ENCODE results near the gene TNRC6B.

Gene TNRC6B

DNA sequence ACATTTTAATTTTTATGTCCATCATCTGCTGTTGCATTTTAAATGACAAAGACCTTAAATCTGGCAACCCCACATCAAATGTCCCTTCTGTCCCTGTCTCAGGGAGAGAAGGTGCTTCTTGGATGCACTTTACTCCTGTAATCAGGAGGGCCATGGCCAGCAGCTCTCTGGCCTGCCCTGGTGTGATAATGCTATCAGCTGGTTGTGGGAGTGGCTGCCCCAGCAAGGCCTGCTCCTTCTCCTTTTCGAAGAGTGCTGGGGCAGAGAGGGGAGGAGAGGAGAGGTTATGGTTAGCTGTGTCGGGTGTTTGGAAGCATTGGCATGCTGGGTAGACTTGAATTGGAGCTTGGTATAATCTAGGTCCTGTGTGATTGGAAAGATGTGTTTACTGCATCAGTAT is 12.8 kb downstream of the TNRC6B start:
- Histone ChIP-seq H3K27ac (ENCODE audit: low read depth, low read length, poor library complexity, severe bottlenecking) (no peak overlapping the region), H3K36me3 (ENCODE audit: insufficient read depth, low read length) (0 out of 2 replicates have a peak, but pooled peaks cover 5% of the 10 kb centered on the region), H3K9me3 (ENCODE audit: low read length) (no peaks in the 10 kb centered on the region), H3K9ac (ENCODE audit: low read length) (no peak overlapping the region), H3F3A (ENCODE audit: insufficient read depth, low read length) (0 out of 2 replicates have a peak, but pooled peaks cover 3% of the 10 kb centered on the region), H3K9me2 (ENCODE audit: low read depth, low read length) (no peaks in the 10 kb centered on the region), H3K27me3 (ENCODE audit: insufficient read depth, low read length) (no peaks in the 10 kb centered on the region), H3K79me2 (ENCODE audit: insufficient read depth, low read length) (peaks cover 93% of the 10 kb centered on the region), H2AFZ (ENCODE audit: low read length) (no peak overlapping the region), H3K4me1 (ENCODE audit: insufficient read depth, low read length, severe bottlenecking) (peaks cover 62% of the 10 kb centered on the region), H3K4me2 (ENCODE audit: low read length) (no peak overlapping the region), H4K20me1 (ENCODE audit: insufficient read depth, low read length) (no peaks in the 10 kb centered on the region), H3K4me3 (ENCODE audit: low read depth, low read length, poor library complexity, severe bottlenecking) (no peak overlapping the region)
- TF ChIP-seq CTCF (IDR thresholded peaks at IDR 0.05; ENCODE audit: low read length) (no peak), EZH2 (IDR thresholded peaks at IDR 0.05; ENCODE audit: borderline replicate concordance, low read length) (no peak)

DNA sequence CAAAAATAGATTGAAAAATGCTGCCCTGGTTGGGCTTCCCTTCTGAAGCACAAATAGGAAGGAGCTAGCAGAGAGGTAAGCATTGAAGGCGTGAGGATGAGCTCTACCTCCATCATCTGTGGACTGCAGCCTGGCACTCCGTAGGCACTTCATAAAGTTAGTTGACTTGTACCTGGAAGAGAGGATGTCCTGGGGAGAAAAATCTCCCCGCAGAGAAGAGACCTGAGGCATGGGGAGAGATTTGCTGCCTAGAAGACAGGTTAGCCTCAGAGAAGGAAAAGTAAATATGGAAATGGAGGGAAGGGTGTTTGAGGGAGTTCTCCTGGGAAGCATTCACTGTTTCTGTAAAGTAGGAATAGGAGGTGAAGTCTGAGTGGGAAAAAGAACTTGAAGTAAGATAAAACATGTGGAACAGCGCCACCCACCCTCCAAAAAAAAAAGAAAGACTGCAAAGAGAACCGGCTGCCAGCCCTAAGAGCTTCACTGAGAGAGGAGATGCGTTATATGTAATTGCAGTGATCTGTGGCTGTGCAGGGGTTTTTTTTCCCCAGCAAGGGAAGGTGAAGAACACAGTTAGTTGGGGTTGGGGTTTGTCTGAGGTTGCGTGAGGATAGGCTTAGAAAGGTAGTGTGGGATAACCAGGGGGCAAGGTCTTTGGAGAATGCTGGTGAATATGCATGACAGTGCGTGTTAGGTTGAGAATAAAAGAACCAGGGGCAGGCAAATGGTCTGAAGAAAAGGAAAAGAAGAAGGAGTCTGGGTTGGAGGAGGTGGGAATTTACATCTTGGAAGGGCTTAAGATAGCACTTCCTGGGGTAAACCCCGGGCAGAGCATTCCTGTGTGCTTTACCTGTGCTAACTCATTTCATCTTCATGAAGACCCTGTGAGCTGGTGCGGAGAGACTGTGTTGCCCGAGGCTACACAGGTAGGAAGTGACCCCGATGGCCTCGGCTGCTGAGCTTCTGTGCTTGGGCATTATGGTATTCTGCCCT is 16.0 kb downstream of the TNRC6B start:
- H3K36me3 ChIP-seq (ENCODE audit: insufficient read depth, low read length): 0 out of 2 replicates have a peak, but pooled peaks cover 5% of the 10 kb centered on the region
- H3K9me3 ChIP-seq (ENCODE audit: low read length): no peaks in the 10 kb centered on the region
- peaks cover 93% of the 10 kb centered on the region for H3K79me2 ChIP-seq (ENCODE audit: insufficient read depth, low read length)
- no peak overlapping the region for H3K4me3 ChIP-seq (ENCODE audit: low read depth, low read length, poor library complexity, severe bottlenecking)
- H3K9ac ChIP-seq (ENCODE audit: low read length): no peak overlapping the region
- no peaks in the 10 kb centered on the region for H3K27me3 ChIP-seq (ENCODE audit: insufficient read depth, low read length)
- 0 out of 2 replicates have a peak, but pooled peaks cover 3% of the 10 kb centered on the region for H3F3A ChIP-seq (ENCODE audit: insufficient read depth, low read length)
- no peak overlapping the region for H3K4me2 ChIP-seq (ENCODE audit: low read length)
- no peaks in the 10 kb centered on the region for H3K9me2 ChIP-seq (ENCODE audit: low read depth, low read length)
- peaks cover 72% of the 10 kb centered on the region for H3K4me1 ChIP-seq (ENCODE audit: insufficient read depth, low read length, severe bottlenecking)
- H2AFZ ChIP-seq (ENCODE audit: low read length): no peak overlapping the region
- peak overlapping the region; percentile 43 for H3K27ac ChIP-seq (ENCODE audit: low read depth, low read length, poor library complexity, severe bottlenecking)
- TF ChIP-seq EZH2 (IDR thresholded peaks at IDR 0.05; ENCODE audit: borderline replicate concordance, low read length) (no peak), CTCF (IDR thresholded peaks at IDR 0.05; ENCODE audit: low read length) (peak; percentile 73)
- H4K20me1 ChIP-seq (ENCODE audit: insufficient read depth, low read length): no peaks in the 10 kb centered on the region

DNA sequence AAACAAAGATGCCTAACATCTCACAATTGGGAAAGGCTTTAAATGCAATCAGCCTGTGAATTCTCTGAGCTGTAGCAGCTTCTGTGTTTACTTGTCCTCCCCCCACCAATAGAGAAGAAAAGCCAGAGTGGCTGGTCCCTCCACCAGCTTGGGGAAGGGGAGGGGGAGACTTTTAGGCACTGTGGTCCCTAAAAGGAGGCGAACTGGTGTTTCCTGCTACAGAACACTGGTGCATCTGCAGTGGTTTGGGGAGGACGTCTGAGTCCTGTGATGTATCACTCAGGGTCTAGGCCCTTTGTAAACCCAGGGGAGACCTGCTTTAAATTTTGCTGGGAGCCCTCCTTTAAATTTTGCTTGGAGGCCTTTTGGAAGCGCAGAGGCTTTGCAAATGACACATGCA is 16.9 kb downstream of the TNRC6B start:
- Histone ChIP-seq H2AFZ (ENCODE audit: low read length) (no peak overlapping the region), H3K9me3 (ENCODE audit: low read length) (no peaks in the 10 kb centered on the region), H3K36me3 (ENCODE audit: insufficient read depth, low read length) (0 out of 2 replicates have a peak, but pooled peaks cover 5% of the 10 kb centered on the region), H3K27me3 (ENCODE audit: insufficient read depth, low read length) (no peaks in the 10 kb centered on the region), H3K9me2 (ENCODE audit: low read depth, low read length) (no peaks in the 10 kb centered on the region), H4K20me1 (ENCODE audit: insufficient read depth, low read length) (no peaks in the 10 kb centered on the region), H3K4me1 (ENCODE audit: insufficient read depth, low read length, severe bottlenecking) (peaks cover 73% of the 10 kb centered on the region), H3K27ac (ENCODE audit: low read depth, low read length, poor library complexity, severe bottlenecking) (peak overlapping the region; percentile 43), H3K79me2 (ENCODE audit: insufficient read depth, low read length) (peaks cover 93% of the 10 kb centered on the region), H3K4me2 (ENCODE audit: low read length) (no peak overlapping the region), H3K9ac (ENCODE audit: low read length) (no peak overlapping the region), H3F3A (ENCODE audit: insufficient read depth, low read length) (0 out of 2 replicates have a peak, but pooled peaks cover 3% of the 10 kb centered on the region), H3K4me3 (ENCODE audit: low read depth, low read length, poor library complexity, severe bottlenecking) (no peak overlapping the region)
- TF ChIP-seq EZH2 (IDR thresholded peaks at IDR 0.05; ENCODE audit: borderline replicate concordance, low read length) (no peak), CTCF (IDR thresholded peaks at IDR 0.05; ENCODE audit: low read length) (no peak)

All from OCI-LY1 (cell line).